HL-60 (cell line): ENCODE results near the gene RTKN.
A peak's percentile ranks its signal among the peaks of the same experiment; 100 is the strongest.
"Not testable (repeated sequence)": the region's sequence is repeated elsewhere in the genome, so short reads cannot be mapped to it uniquely, and the experiment has no call there.

Experiments used
- DNase-seq, 2 experiments: peaks; one replicate each; pipeline ENCODE4 v3.0.0-alpha.2; 2010 to 2020; ENCODE audit warnings: low read depth in 1 of 2, low spot score in 1 of 2
- H3K27ac ChIP-seq: fragments of 250-450 bp; sonication (Bioruptor Pico); replicated peaks from 2 replicates; pipeline ENCODE4 v1.5.1; 2020; ENCODE audit warnings: mild to moderate bottlenecking, moderate library complexity
- H3K27me3 ChIP-seq: fragments of 250-450 bp; sonication (Bioruptor Pico); 2 replicates; pipeline ENCODE4 v1.5.1; 2021; ENCODE audit warnings: mild to moderate bottlenecking, moderate library complexity; ENCODE audit not compliant: insufficient read depth, poor library complexity, severe bottlenecking
- H3K4me3 ChIP-seq: replicated peaks from 2 replicates; pipeline ENCODE4 v1.5.1; 2011; ENCODE audit warnings: mild to moderate bottlenecking, control low read depth, low read length; ENCODE audit not compliant: insufficient read depth
- CTCF ChIP-seq: IDR thresholded peaks from one replicate; pipeline ENCODE4 v1.5.1; 2011; ENCODE audit warnings: low read length, control low read depth, inconsistent platforms; ENCODE audit not compliant: insufficient read depth
- GABPA ChIP-seq: IDR thresholded peaks from 2 replicates; pipeline ENCODE4 v1.6.1; 2012; ENCODE audit warnings: low read depth
- POLR2AphosphoS5 ChIP-seq: IDR thresholded peaks from 2 replicates; pipeline ENCODE4 v1.6.1; 2012; ENCODE audit warnings: low read depth
- REST ChIP-seq: IDR thresholded peaks from 2 replicates; pipeline ENCODE4 v1.6.1; 2012; ENCODE audit warnings: low read depth; ENCODE audit not compliant: insufficient replicate concordance
- SPI1 ChIP-seq: IDR thresholded peaks from 2 replicates; pipeline ENCODE4 v1.6.1; 2012; ENCODE audit warnings: low read depth, mild to moderate bottlenecking, borderline replicate concordance

Gene RTKN

GRCh38 chr2:74472945-74473258 lies 31.2 kb upstream of the RTKN start:
- peak overlapping the region; percentile 76 for H3K4me3 ChIP-seq
- DNase-seq, result no peak
- no peaks in the 10 kb centered on the region for H3K27me3 ChIP-seq
- peak overlapping the region; percentile 82 for H3K27ac ChIP-seq
- TF ChIP-seq SPI1 (no peak), GABPA (no peak), REST (no peak), CTCF (no peak), POLR2AphosphoS5 (no peak)

GRCh38 chr2:74472086-74472944 lies 30.6 kb upstream of the RTKN start, which contains the start of gene MRPL53:
Gene MRPL53 (minus strand): TSS chr2:74472680. CDS start chr2:74472660, 20 bp downstream.
- Histone ChIP-seq H3K27ac (peak within 1 kb of the TSS; percentile 82), H3K4me3 (peak within 1 kb of the TSS; percentile 76), H3K27me3 (no peaks in the 10 kb centered on the region)
- TF ChIP-seq GABPA, result peak; percentile 99
- no peak for TF ChIP-seq REST
- peak; percentile 74; the same call in 1 of the 2 replicates for TF ChIP-seq SPI1
- peak; percentile 100 for TF ChIP-seq POLR2AphosphoS5
- TF ChIP-seq CTCF, result no peak
- peak; percentile 96 to 97 for DNase-seq

GRCh38 chr2:74471332-74472065 lies 29.8 kb upstream of the RTKN start:
- Histone ChIP-seq H3K4me3 (peak overlapping the region; percentile 76), H3K27me3 (no peaks in the 10 kb centered on the region), H3K27ac (peak overlapping the region; percentile 82)
- no peak for DNase-seq
- no peak for TF ChIP-seq SPI1
- no peak for TF ChIP-seq POLR2AphosphoS5
- no peak for TF ChIP-seq REST
- TF ChIP-seq GABPA, result no peak
- TF ChIP-seq CTCF, result no peak

GRCh38 chr2:74470742-74471141 lies 29.0 kb upstream of the RTKN start:
- H3K27ac ChIP-seq, H3K4me3 ChIP-seq, H3K27me3 ChIP-seq, DNase-seq: not testable (repeated sequence)
